Brain microvascular endothelial cell (primary cell): Measurements from ENCODE around the gene IFITM10.

Source experiments
- DNase-seq: peaks from one replicate; pipeline ENCODE4 v3.0.0-alpha.2; 2020
- H3K27ac ChIP-seq: fragments of 250-450 bp; sonication (Bioruptor Pico); 2 replicates; pipeline ENCODE4 v1.5.1; 2020; ENCODE audit warnings: mild to moderate bottlenecking, moderate library complexity
- H3K27me3 ChIP-seq: fragments of 250-450 bp; sonication (Bioruptor Pico); replicated peaks from 2 replicates; pipeline ENCODE4 v1.5.1; 2020; ENCODE audit warnings: mild to moderate bottlenecking
- H3K36me3 ChIP-seq: fragments of 250-450 bp; sonication (Bioruptor Pico); replicated peaks from 2 replicates; pipeline ENCODE4 v1.5.1; 2020; ENCODE audit warnings: mild to moderate bottlenecking
- H3K4me3 ChIP-seq: 2 replicates; pipeline ENCODE4 v1.5.1; 2011; ENCODE audit warnings: low read depth, mild to moderate bottlenecking, control low read depth, low read length, moderate library complexity
- in situ Hi-C: cut with HindIII; loops from 2 replicates; pipeline ENCODE4 v1.10.0; 2017; ENCODE audit warnings: low sequenced_read_pairs, low pct_ligation_motif_present
- TF ChIP-seq, protein P1 (sequence below): IDR thresholded peaks from 2 replicates; pipeline ENCODE4 v1.5.1; 2011; ENCODE audit warnings: low read depth, mild to moderate bottlenecking, moderate library complexity, low read length, control low read depth, inconsistent platforms; ENCODE audit errors: missing control alignments

Gene IFITM10

DNA sequence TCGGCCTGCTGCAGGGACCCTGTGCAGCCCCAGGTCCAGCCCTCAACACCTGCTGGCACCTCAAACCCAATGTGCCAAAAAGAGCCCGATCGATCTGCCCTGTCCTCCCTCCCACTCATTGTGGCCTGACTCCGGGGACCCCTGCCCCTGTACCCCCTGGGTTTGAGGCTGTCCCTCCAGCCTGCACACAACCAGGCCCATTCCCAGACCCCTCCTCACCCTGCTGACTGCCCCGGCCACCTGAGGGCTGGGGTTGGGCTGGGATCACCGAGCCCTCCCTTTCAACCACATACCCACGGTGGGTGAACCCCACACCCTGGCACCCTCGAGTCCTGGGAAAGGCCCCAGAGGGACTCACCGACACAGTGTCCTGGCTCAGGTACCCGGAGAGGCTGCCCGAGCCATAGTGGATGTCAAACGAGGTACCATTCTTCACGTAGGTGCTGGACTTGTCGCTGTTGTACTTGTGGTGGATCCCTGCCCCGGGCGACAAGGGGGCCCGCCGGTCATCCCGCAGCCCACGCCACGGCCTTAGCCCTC is 8.3 kb upstream of the IFITM10 start:
- Histone ChIP-seq H3K4me3 (no peak overlapping the region), H3K36me3 (peaks cover 22% of the 10 kb centered on the region), H3K27me3 (no peaks in the 10 kb centered on the region), H3K27ac (no peak overlapping the region)
- TF ChIP-seq, protein P1, sequence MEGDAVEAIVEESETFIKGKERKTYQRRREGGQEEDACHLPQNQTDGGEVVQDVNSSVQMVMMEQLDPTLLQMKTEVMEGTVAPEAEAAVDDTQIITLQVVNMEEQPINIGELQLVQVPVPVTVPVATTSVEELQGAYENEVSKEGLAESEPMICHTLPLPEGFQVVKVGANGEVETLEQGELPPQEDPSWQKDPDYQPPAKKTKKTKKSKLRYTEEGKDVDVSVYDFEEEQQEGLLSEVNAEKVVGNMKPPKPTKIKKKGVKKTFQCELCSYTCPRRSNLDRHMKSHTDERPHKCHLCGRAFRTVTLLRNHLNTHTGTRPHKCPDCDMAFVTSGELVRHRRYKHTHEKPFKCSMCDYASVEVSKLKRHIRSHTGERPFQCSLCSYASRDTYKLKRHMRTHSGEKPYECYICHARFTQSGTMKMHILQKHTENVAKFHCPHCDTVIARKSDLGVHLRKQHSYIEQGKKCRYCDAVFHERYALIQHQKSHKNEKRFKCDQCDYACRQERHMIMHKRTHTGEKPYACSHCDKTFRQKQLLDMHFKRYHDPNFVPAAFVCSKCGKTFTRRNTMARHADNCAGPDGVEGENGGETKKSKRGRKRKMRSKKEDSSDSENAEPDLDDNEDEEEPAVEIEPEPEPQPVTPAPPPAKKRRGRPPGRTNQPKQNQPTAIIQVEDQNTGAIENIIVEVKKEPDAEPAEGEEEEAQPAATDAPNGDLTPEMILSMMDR: no peak
- in situ Hi-C loops: no loop called here
- DNase-seq: no peak

DNA sequence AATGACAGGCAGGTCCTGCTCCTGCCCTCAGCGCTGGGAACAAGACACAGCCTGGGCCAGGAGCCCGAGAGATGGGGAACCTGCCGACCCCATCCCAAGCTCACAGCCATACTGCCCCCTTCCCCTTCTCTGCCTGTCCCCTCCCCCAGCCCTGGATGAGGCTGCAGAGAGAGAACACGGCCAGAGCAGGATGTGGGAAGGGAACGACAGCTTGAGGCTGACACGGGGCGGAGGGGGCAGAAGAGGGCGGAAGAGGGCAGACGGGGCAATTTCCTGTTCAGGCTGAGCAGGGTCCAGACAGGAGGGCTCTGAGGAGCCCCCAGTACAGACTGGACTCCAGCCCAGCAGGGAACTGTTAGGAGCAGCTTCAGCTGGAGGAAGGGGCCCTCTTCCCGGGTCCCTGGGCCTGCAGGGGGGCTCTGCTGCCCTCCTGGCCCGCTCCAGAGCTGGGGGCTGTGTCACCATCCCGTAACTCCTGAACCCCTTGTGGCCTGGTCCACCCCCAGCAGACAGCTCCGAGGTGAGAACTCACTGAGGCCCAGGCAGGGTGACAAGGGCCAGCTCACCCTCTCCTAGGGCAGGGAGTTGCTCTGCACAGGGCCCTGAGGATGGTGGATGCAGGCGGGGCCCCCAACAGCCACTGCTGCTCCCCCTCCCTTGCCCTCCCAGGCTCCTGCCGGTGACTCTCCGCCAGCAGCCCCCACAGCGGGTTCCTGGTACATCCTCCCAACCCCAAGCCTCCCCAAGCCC is 7.6 kb upstream of the IFITM10 start:
- H3K27me3 ChIP-seq: no peaks in the 10 kb centered on the region
- DNase-seq: no peak
- no peak overlapping the region for H3K27ac ChIP-seq
- H3K4me3 ChIP-seq: no peak overlapping the region
- peaks cover 27% of the 10 kb centered on the region for H3K36me3 ChIP-seq
- TF ChIP-seq, protein P1: no peak
- in situ Hi-C loops: no loop called here

DNA sequence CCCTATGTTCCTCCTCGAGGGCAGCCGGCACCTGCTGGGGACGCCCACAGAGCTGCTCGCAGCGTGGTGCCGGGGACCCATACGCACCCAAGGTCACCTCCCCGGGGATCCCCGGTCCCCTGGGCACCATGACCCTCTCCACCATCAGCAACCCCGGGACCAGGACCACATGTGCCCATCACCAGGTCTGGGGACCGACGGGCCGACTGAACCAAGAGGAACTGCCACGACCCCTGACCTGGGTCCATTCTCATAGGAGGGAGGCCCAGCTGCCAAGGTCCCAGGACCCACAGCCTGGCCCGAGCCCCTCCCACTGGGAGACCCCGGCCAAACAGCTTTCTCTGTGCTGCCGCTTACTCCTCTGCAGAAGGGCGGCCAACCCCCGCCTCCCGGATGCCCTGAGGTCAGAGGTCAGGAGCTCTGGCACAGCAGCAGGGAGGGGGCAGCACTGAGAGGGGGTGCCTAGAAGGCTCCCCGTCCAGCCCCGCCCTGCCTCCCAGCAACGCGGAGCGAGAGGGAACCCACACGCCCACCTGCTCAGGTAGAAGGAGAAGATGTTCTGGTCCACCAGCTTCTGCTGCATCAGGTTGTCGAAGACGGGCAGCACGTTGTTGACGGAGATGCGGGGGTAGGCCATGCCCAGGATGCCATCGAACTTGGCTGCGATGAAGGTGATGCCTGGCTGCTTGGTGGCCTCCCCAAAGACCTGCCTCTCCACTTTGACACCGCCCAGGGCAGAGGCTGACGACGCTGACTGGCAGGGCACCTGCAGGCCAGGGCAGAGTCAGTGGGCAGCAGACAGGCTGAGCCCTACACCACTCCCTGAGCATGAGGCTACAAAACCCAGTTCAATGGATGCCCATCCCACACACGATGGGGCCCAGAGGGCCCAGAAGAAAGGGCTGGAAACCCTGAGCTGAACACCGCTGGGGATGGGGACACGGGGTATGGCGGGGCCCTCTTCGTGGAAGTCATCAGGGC is 6.7 kb upstream of the IFITM10 start:
- Histone ChIP-seq H3K27me3 (no peaks in the 10 kb centered on the region), H3K4me3 (no peak overlapping the region), H3K36me3 (peaks cover 33% of the 10 kb centered on the region), H3K27ac (no peak overlapping the region)
- TF ChIP-seq, protein P1: no peak
- in situ Hi-C loops: no loop called here
- no peak for DNase-seq

DNA sequence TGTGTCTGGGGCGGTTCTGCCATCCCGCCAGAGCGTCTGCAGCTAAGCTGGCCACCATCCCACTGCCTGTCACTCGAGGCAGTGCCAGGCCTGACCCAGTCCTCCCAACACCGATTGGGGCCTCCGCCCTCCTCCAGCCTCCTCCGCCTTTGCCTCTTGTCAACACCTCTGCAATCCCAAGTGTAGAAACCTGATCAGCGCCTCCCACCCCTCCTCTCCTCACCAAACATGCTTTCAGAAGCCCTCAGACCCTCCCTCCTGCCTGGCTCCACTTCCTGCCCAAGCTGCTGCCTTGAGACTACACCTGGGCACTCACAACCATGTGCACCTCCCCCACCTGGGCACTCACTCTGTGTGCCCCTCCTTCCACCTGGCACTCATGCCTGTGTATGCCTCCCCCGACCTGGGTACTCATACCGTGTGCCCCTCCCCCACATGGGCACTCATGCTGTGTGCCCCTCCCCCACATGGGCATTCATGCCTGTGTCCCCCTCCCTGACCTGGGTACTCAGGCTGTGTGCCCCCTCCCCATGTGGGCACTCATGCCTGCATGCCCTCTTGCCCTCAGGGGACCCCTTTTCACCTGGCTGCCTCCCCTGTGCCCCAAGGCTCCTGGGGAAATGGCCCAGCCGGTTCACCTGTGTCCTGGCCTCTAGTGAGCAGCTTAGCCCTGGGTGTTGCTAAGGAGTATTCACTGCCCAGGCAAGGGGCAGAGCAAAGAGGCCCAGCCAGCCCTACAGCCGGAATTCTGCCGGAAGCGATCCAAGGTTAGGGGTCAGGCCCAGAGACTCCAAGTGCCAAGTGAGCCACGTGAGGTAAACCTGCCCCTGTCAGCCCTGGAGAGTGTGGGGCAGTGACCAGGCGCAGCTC is 5.5 kb upstream of the IFITM10 start:
- Histone ChIP-seq H3K27me3 (no peaks in the 10 kb centered on the region), H3K27ac (no peak overlapping the region), H3K4me3 (no peak overlapping the region), H3K36me3 (peaks cover 35% of the 10 kb centered on the region)
- TF ChIP-seq, protein P1: no peak
- in situ Hi-C loops: no loop called here
- no peak for DNase-seq

DNA sequence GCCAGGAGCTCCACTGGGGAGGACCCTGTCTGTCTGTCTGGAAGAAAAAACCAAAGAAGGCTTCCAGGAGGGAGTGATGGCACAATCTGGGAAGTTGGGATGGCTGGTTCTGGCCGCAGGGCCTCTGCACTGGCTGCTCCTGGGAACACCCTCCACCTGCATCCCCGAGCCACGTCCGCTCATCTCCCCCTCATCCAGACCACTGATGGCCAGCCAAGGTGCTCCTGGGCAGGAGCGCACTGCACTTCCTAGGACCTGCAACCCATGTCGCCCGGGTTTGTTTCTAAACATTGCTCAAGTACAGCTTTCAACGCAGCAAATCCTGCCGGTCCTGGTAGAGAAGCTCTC is 4.9 kb upstream of the IFITM10 start:
- in situ Hi-C loops: no loop called here
- Histone ChIP-seq H3K36me3 (peaks cover 30% of the 10 kb centered on the region), H3K27me3 (no peaks in the 10 kb centered on the region), H3K27ac (no peak overlapping the region), H3K4me3 (no peak overlapping the region)
- no peak for DNase-seq
- TF ChIP-seq, protein P1: no peak
